ENCODE measurements around the gene CLEC16A. TPM values are rescaled to one million over a fixed set of nuclear protein-coding genes. Genes with fewer than 3 reads are reported as not detected.
A peak's percentile ranks its signal among the peaks of the same experiment; 100 is the strongest.

Gene CLEC16A
- total RNA-seq, 4 donors from 2014 or later: 19.9 to 38.3 (median 35.0) TPM

- Histone ChIP-seq H3K36me3 (peaks cover 0 to 12% of the 10 kb centered on the region in 2 donors), H3K27ac (no peak overlapping the region), H3K4me1 (peaks cover 0 to 58% (median 25%) of the 10 kb centered on the region in 3 donors), H3K9me3 (no peaks in the 10 kb centered on the region), H3K27me3 (no peaks in the 10 kb centered on the region), H3K4me3 (no peak overlapping the region)
- 92 to 97% methylated on average over 4 to 5 of the region's 7 CpGs for WGBS, 2 donors (ENCODE audit: low coverage in 1 of 2)
- no peak for ATAC-seq
- TF ChIP-seq POLR2AphosphoS5 (IDR thresholded peaks at IDR 0.05) (no peak), CTCF (IDR thresholded peaks at IDR 0.05) (no peak), EP300 (IDR thresholded peaks at IDR 0.05) (no peak), POLR2A (IDR thresholded peaks at IDR 0.05) (no peak)
Measured at GRCh38 chr16:11080999-11081630, 136.8 kb downstream of the CLEC16A start.

- H3K4me1 ChIP-seq: peaks cover 0 to 60% (median 25%) of the 10 kb centered on the region in 3 donors
- ATAC-seq: no peak
- TF ChIP-seq POLR2A (IDR thresholded peaks at IDR 0.05): no peak
- no peak for TF ChIP-seq POLR2AphosphoS5 (IDR thresholded peaks at IDR 0.05)
- TF ChIP-seq CTCF (IDR thresholded peaks at IDR 0.05): no peak
- no peak for TF ChIP-seq EP300 (IDR thresholded peaks at IDR 0.05)
- H3K9me3 ChIP-seq: no peaks in the 10 kb centered on the region
- no peak overlapping the region for H3K4me3 ChIP-seq
- H3K27ac ChIP-seq: no peak overlapping the region
- peaks cover 0 to 8% of the 10 kb centered on the region in 2 donors for H3K36me3 ChIP-seq
- WGBS, 2 donors (ENCODE audit: low coverage in 1 of 2): 94 to 98% methylated on average over 7 to 9 of the region's 16 CpGs
- no peaks in the 10 kb centered on the region for H3K27me3 ChIP-seq
Measured at GRCh38 chr16:11082108-11082859, 137.9 kb downstream of the CLEC16A start.

- Histone ChIP-seq H3K27ac (no peak overlapping the region), H3K4me3 (no peak overlapping the region), H3K9me3 (no peaks in the 10 kb centered on the region), H3K27me3 (no peaks in the 10 kb centered on the region), H3K4me1 (peaks cover 0 to 62% (median 24%) of the 10 kb centered on the region in 3 donors), H3K36me3 (peaks cover 0 to 8% of the 10 kb centered on the region in 2 donors)
- TF ChIP-seq EP300 (IDR thresholded peaks at IDR 0.05): no peak
- TF ChIP-seq CTCF (IDR thresholded peaks at IDR 0.05): no peak
- TF ChIP-seq POLR2AphosphoS5 (IDR thresholded peaks at IDR 0.05): no peak
- no peak for TF ChIP-seq POLR2A (IDR thresholded peaks at IDR 0.05)
- WGBS, 2 donors (ENCODE audit: low coverage in 1 of 2): 84% methylated on average over 2 of the region's 2 CpGs; no CpG with 5 or more reads in 1 of the 2 donors
- ATAC-seq: no peak
Measured at GRCh38 chr16:11082860-11083388, 138.6 kb downstream of the CLEC16A start.

GRCh38 chr16:11084484-11084875 is 140.1 kb downstream of the CLEC16A start:
- no peak for ATAC-seq
- H3K4me3 ChIP-seq: no peak overlapping the region
- 40 to 47% methylated on average over 2 to 6 of the region's 11 CpGs for WGBS, 2 donors (ENCODE audit: low coverage in 1 of 2)
- peaks cover 0 to 13% of the 10 kb centered on the region in 2 donors for H3K36me3 ChIP-seq
- H3K27ac ChIP-seq: peak overlapping the region in 3 of 4 donors; percentile 46 to 49 (median 47)
- TF ChIP-seq EP300 (IDR thresholded peaks at IDR 0.05) (no peak), POLR2AphosphoS5 (IDR thresholded peaks at IDR 0.05) (peak; percentile 35)
- H3K27me3 ChIP-seq: no peaks in the 10 kb centered on the region
- peaks cover 0 to 62% (median 15%) of the 10 kb centered on the region in 3 donors for H3K4me1 ChIP-seq
- no peaks in the 10 kb centered on the region for H3K9me3 ChIP-seq

GRCh38 chr16:11084876-11085485 is 140.6 kb downstream of the CLEC16A start:
- Histone ChIP-seq H3K36me3 (peaks cover 0 to 13% of the 10 kb centered on the region in 2 donors), H3K4me1 (peaks cover 0 to 62% (median 17%) of the 10 kb centered on the region in 3 donors), H3K27ac (peak overlapping the region in 3 of 4 donors; percentile 46 to 49 (median 47)), H3K27me3 (no peaks in the 10 kb centered on the region), H3K4me3 (no peak overlapping the region), H3K9me3 (no peaks in the 10 kb centered on the region)
- 57% methylated on average over 9 of the region's 15 CpGs; no CpG with 5 or more reads in 1 of the 2 donors for WGBS, 2 donors (ENCODE audit: low coverage in 1 of 2)
- TF ChIP-seq POLR2A (IDR thresholded peaks at IDR 0.05) (no peak), CTCF (IDR thresholded peaks at IDR 0.05) (no peak), POLR2AphosphoS5 (IDR thresholded peaks at IDR 0.05) (no peak), EP300 (IDR thresholded peaks at IDR 0.05) (no peak)
- no peak for ATAC-seq

Data from gastroesophageal sphincter (tissue), 4 donors.